22Rv1 (cell line): ENCODE results near the gene NFASC.

Experiments
- ZFX ChIP-seq: fragments of 450-650 bp; IDR thresholded peaks from 2 replicates; pipeline ENCODE4 v1.6.1; 2017; ENCODE audit warnings: antibody characterized with exemption, borderline replicate concordance
- TF ChIP-seq, protein P1 (sequence below): fragments of 450-650 bp; IDR thresholded peaks from 2 replicates; pipeline ENCODE4 v1.5.1; 2017; ENCODE audit warnings: mild to moderate bottlenecking

- TF ChIP-seq, protein P1, sequence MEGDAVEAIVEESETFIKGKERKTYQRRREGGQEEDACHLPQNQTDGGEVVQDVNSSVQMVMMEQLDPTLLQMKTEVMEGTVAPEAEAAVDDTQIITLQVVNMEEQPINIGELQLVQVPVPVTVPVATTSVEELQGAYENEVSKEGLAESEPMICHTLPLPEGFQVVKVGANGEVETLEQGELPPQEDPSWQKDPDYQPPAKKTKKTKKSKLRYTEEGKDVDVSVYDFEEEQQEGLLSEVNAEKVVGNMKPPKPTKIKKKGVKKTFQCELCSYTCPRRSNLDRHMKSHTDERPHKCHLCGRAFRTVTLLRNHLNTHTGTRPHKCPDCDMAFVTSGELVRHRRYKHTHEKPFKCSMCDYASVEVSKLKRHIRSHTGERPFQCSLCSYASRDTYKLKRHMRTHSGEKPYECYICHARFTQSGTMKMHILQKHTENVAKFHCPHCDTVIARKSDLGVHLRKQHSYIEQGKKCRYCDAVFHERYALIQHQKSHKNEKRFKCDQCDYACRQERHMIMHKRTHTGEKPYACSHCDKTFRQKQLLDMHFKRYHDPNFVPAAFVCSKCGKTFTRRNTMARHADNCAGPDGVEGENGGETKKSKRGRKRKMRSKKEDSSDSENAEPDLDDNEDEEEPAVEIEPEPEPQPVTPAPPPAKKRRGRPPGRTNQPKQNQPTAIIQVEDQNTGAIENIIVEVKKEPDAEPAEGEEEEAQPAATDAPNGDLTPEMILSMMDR: no peak
- TF ChIP-seq ZFX: no peak
These were observed 66.1 kb downstream of the NFASC start for GRCh38 chr1:204936765-204937164.
